Panc1 (cell line): ENCODE measurements around the gene ZBTB46. TPM values are rescaled to one million over a fixed set of nuclear protein-coding genes. Genes with fewer than 3 reads are reported as not detected.

Experiments
- ATAC-seq: fragments of 200-7000 bp; cut with Tn5 transposase; 2 replicates; pipeline ENCODE4 v1.9.1; 2020; ENCODE audit warnings: mild to moderate bottlenecking, moderate library complexity
- BruUV-seq: library from RNA; stranded (reverse); fragments of 400-500 nt; replicated peaks from 2 replicates; lab custom pipeline; 2021; lab: Mats Ljungman, UMichigan
- CTCF ChIA-PET: fragments of 300-600 bp; sonication (Branson Sonifier 250); formaldehyde crosslinking; loops from one replicate; lab custom pipeline; 2022; ENCODE audit warnings: antibody characterized with exemption; lab: Charles Lee
- POLR2A ChIA-PET: fragments of 300-600 bp; sonication (Branson Sonifier 250); formaldehyde crosslinking; loops from one replicate; lab custom pipeline; 2022; ENCODE audit warnings: antibody characterized with exemption; lab: Charles Lee
- DNase-seq: peaks from one replicate; pipeline ENCODE4 v3.0.0-alpha.2; 2010; ENCODE audit warnings: low read depth, low spot score
- H3K27ac ChIP-seq: 2 replicates; pipeline ENCODE4 v1.5.1; 2011; ENCODE audit warnings: mild to moderate bottlenecking, low read length, inconsistent platforms
- H3K27me3 ChIP-seq: fragments of 200-500 bp; sonication (Bioruptor generic); 2 replicates; pipeline ENCODE4 v1.6.0; 2014; ENCODE audit warnings: low read length, inconsistent platforms; ENCODE audit not compliant: control insufficient read depth, insufficient read depth
- H3K36me3 ChIP-seq: fragments of 200-500 bp; sonication (Bioruptor generic); 2 replicates; pipeline ENCODE4 v1.5.1; 2014; ENCODE audit warnings: inconsistent platforms, mild to moderate bottlenecking, low read length, moderate library complexity; ENCODE audit not compliant: control insufficient read depth, insufficient read depth
- H3K4me1 ChIP-seq: 2 replicates; pipeline ENCODE4 v1.5.1; 2011; ENCODE audit warnings: inconsistent platforms, mild to moderate bottlenecking, low read length, moderate library complexity; ENCODE audit not compliant: control insufficient read depth, insufficient read depth
- H3K4me3 ChIP-seq, 2 experiments: 2 replicates each; pipeline ENCODE4 v1.5.1; 2011 to 2012; ENCODE audit warnings: low read depth in 2 of 2, low read length in 2 of 2, mild to moderate bottlenecking in 2 of 2, inconsistent platforms in 1 of 2, moderate library complexity in 1 of 2
- H3K9me3 ChIP-seq: fragments of 200-500 bp; sonication (Bioruptor generic); 2 replicates; pipeline ENCODE4 v1.5.1; 2014; ENCODE audit warnings: low read depth, mild to moderate bottlenecking, inconsistent platforms, low read length, moderate library complexity; ENCODE audit not compliant: control insufficient read depth, insufficient read depth
- POLR2AphosphoS5 ChIP-seq: IDR thresholded peaks from 2 replicates; pipeline ENCODE4 v1.6.1; 2012; ENCODE audit warnings: mild to moderate bottlenecking, low read depth, low read length, moderate library complexity
- REST ChIP-seq, 2 experiments: IDR thresholded peaks; 2 replicates each; pipeline ENCODE4 v1.6.1; 2011 to 2012; ENCODE audit warnings: low read depth in 2 of 2, control low read depth in 1 of 2, low read length in 1 of 2, mild to moderate bottlenecking in 1 of 2, moderate library complexity in 1 of 2; ENCODE audit not compliant: insufficient read depth in 1 of 2
- SIN3A ChIP-seq: IDR thresholded peaks from 2 replicates; pipeline ENCODE4 v1.6.1; 2012; ENCODE audit warnings: low read depth, mild to moderate bottlenecking, low read length, moderate library complexity, borderline replicate concordance; ENCODE audit not compliant: insufficient read depth
- TCF7L2 ChIP-seq: IDR thresholded peaks from 2 replicates; pipeline ENCODE4 v1.6.1; 2011; ENCODE audit warnings: mild to moderate bottlenecking, low read depth, low read length, inconsistent platforms
- in situ Hi-C: cut with HindIII; loops from 2 replicates; pipeline ENCODE4 v1.10.0; 2016; ENCODE audit warnings: low sequenced_read_pairs, low pct_unique_long_range_greater_than_20kb
- intact Hi-C: fragments of 100-400 bp; cut with micrococcal nuclease; formaldehyde crosslinking; loops from one replicate; pipeline ENCODE4 v1.10.0; 2022; ENCODE audit not compliant: unreplicated experiment
- total RNA-seq: library from RNA; stranded (reverse); gene quantifications from one replicate; pipeline ENCODE4 v1.2.1, GENCODE V29; 2021; ENCODE audit not compliant: unreplicated experiment
- TF ChIP-seq, protein P1 (sequence below): fragments of 450-650 bp; IDR thresholded peaks from 2 replicates; pipeline ENCODE4 v1.5.1; 2017; ENCODE audit warnings: mild to moderate bottlenecking

The ZBTB46 gene
- total RNA-seq, 1 experiment from 2014 or later, result 15.2 TPM

DNA sequence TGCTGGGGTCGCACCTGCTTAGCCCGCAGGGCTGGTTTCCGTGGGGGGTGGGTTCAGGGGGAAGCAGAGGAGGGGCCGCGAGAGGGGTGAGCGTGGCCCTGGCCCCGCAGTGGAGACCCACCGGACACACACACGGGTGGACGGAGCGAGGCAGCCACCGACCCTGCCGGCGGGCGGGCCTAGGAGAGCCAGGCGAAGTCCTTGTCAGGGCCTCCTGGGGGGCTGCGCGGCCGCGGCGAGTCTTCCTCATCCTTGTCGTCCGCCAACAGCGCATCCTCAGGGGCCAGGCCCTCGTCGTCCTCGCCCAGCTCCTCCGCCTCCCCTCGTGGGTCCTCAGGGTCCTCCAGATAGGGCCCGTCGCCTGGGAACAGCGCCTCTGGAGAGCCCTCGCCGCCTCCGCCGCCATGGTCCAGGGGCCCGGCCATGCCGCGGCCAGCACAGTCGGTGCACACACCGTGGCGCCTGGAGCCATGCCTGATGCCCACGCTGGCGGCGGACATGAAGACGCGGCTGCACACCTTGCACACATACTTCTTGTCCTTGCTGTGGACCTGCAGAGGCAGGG is 84.2 kb downstream of the ZBTB46 start:
- no peak overlapping the region for H3K27ac ChIP-seq
- POLR2A ChIA-PET, result no interaction called here

DNA sequence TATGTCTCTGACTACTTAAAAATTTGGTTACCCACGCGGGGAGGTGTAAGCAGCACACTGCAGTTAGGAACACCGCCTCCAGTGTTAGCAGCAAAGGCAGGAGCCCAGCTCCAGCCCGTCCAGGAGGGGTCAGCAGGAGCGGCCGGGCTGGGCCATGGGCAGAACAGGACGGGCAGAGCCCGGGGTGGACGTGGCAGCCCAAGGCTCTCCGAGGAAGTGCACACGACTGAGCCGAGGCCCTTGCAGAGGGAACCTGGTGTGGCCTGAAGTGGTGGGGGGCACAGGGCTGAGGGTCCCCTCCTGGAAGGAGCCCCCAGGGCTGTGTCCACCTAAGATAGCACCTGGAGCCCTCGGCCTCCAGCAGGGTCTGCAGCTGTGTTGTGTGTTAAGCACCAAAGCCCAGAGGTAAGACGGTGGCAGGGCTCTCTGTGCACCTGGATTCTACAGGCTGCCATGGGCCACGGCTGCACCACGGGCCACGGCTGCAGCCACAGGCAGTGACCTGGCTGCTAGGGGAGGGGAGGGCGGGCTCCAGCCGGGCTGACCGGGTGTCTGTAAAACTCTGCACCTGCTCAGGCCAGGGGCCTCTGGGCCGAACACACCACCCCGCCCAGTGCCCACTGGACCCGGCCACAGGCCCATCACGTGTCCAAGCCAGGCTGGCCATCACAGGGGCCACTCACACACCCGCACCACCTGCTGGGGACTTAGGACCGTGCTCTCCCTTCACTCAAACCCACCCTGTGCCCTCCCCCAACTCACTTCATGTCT is 84.9 kb downstream of the ZBTB46 start:
- no TSS peak for BruUV-seq
- Histone ChIP-seq H3K9me3 (no peaks in the 10 kb centered on the region), H3K36me3 (no peaks in the 10 kb centered on the region; the same call in 1 of the 2 replicates), H3K4me1 (peaks cover 13% of the 10 kb centered on the region), H3K27ac (no peak overlapping the region), H3K4me3 (no peak overlapping the region), H3K27me3 (no peaks in the 10 kb centered on the region)
- DNase-seq (no peak), ATAC-seq (no peak)
- intact Hi-C loops, result no loop called here
- CTCF ChIA-PET, result no interaction called here
- POLR2A ChIA-PET, result no interaction called here
- in situ Hi-C loops, result no loop called here
- TF ChIP-seq REST (IDR thresholded peaks at IDR 0.05; ENCODE audit: insufficient read depth in 1 of 2, low read depth in 2 of 2, low read length in 1 of 2) (no peak), POLR2AphosphoS5 (no peak), TCF7L2 (no peak), SIN3A (no peak)
- TF ChIP-seq, protein P1, sequence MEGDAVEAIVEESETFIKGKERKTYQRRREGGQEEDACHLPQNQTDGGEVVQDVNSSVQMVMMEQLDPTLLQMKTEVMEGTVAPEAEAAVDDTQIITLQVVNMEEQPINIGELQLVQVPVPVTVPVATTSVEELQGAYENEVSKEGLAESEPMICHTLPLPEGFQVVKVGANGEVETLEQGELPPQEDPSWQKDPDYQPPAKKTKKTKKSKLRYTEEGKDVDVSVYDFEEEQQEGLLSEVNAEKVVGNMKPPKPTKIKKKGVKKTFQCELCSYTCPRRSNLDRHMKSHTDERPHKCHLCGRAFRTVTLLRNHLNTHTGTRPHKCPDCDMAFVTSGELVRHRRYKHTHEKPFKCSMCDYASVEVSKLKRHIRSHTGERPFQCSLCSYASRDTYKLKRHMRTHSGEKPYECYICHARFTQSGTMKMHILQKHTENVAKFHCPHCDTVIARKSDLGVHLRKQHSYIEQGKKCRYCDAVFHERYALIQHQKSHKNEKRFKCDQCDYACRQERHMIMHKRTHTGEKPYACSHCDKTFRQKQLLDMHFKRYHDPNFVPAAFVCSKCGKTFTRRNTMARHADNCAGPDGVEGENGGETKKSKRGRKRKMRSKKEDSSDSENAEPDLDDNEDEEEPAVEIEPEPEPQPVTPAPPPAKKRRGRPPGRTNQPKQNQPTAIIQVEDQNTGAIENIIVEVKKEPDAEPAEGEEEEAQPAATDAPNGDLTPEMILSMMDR, result no peak

More for the DNA sequence above, 84.2 kb downstream of the ZBTB46 start:
- Histone ChIP-seq H3K9me3 (no peaks in the 10 kb centered on the region), H3K4me3 (no peak overlapping the region), H3K4me1 (peaks cover 6% of the 10 kb centered on the region), H3K27me3 (no peaks in the 10 kb centered on the region), H3K36me3 (no peaks in the 10 kb centered on the region; the same call in 1 of the 2 replicates)
- no peak for DNase-seq
- intact Hi-C loops, result no loop called here
- ATAC-seq, result no peak
- in situ Hi-C loops, result no loop called here
- BruUV-seq, result no TSS peak
- TF ChIP-seq, protein P1, result no peak
- TF ChIP-seq SIN3A (no peak), REST (IDR thresholded peaks at IDR 0.05; ENCODE audit: insufficient read depth in 1 of 2, low read depth in 2 of 2, low read length in 1 of 2) (no peak), POLR2AphosphoS5 (no peak), TCF7L2 (no peak)
- CTCF ChIA-PET, result no interaction called here
